HEK293T (cell line): ENCODE data around the gene TSGA10IP.

ENCODE experiments used
- ARNT ChIP-seq: fragments of 450-650 bp; IDR thresholded peaks from 2 replicates; pipeline ENCODE4 v1.6.1; 2017; ENCODE audit warnings: mild to moderate bottlenecking
- BHLHE40 ChIP-seq: fragments of 450-650 bp; IDR thresholded peaks from 2 replicates; pipeline ENCODE4 v1.6.1; 2016; ENCODE audit warnings: mild to moderate bottlenecking, moderate library complexity, borderline replicate concordance
- CTBP1 ChIP-seq: fragments of 450-650 bp; IDR thresholded peaks from 2 replicates; pipeline ENCODE4 v1.6.1; 2016; ENCODE audit warnings: borderline replicate concordance
- ELF4 ChIP-seq: fragments of 450-650 bp; IDR thresholded peaks from 2 replicates; pipeline ENCODE4 v1.6.1; 2017; ENCODE audit warnings: antibody characterized with exemption
- FOXA1 ChIP-seq: fragments of 450-650 bp; IDR thresholded peaks from 2 replicates; pipeline ENCODE4 v1.6.1; 2016; ENCODE audit warnings: mild to moderate bottlenecking
- FOXK2 ChIP-seq: fragments of 450-650 bp; IDR thresholded peaks from 2 replicates; pipeline ENCODE4 v1.6.1; 2016; ENCODE audit warnings: mild to moderate bottlenecking
- FOXM1 ChIP-seq: fragments of 450-650 bp; IDR thresholded peaks from 2 replicates; pipeline ENCODE4 v1.6.1; 2017; ENCODE audit warnings: mild to moderate bottlenecking, borderline replicate concordance
- HDGF ChIP-seq: fragments of 450-650 bp; IDR thresholded peaks from 2 replicates; pipeline ENCODE4 v1.6.1; 2017; ENCODE audit warnings: antibody characterized with exemption, borderline replicate concordance
- LEF1 ChIP-seq: fragments of 450-650 bp; IDR thresholded peaks from 2 replicates; pipeline ENCODE4 v1.6.1; 2017; ENCODE audit warnings: mild to moderate bottlenecking, borderline replicate concordance
- NFRKB ChIP-seq: fragments of 450-650 bp; IDR thresholded peaks from 2 replicates; pipeline ENCODE4 v1.6.1; 2016; ENCODE audit warnings: mild to moderate bottlenecking, moderate library complexity
- SP1 ChIP-seq: fragments of 450-650 bp; IDR thresholded peaks from 2 replicates; pipeline ENCODE4 v1.6.1; 2017
- SUZ12 ChIP-seq: fragments of 450-650 bp; IDR thresholded peaks from 2 replicates; pipeline ENCODE4 v1.6.1; 2016; ENCODE audit warnings: mild to moderate bottlenecking
- TARDBP ChIP-seq: fragments of 450-650 bp; IDR thresholded peaks from 2 replicates; pipeline ENCODE4 v1.6.1; 2016

DNA sequence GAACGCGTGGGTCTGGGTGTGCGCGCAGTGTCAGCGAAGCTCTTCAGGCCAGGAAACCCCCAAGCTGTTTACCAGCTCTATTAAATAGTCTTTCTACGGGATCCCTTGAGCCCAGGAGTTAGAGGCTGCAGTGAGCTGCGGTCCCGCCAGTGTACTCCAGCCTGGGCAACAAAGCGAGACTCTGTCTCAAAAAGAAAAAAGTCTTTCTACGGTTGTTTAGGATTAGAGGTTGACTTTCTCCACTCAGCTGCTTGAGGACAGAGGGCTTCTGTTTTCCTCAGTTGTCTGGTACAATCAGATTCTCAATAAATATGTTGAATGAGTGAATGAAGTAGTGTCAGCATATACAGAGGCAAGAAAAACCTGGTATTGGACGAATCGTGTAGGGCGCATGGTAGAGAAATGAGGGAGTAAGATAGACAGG is 16.9 kb downstream of the TSGA10IP start:
- no peak for TF ChIP-seq BHLHE40
- no peak for TF ChIP-seq NFRKB
- no peak for TF ChIP-seq LEF1
- TF ChIP-seq ELF4, result no peak
- no peak for TF ChIP-seq FOXA1
- TF ChIP-seq SP1, result no peak
- no peak for TF ChIP-seq FOXM1
- no peak for TF ChIP-seq SUZ12
- TF ChIP-seq FOXK2, result no peak
- TF ChIP-seq TARDBP, result no peak
- no peak for TF ChIP-seq HDGF
- no peak for TF ChIP-seq CTBP1
- TF ChIP-seq ARNT, result no peak
